Adrenal gland (tissue), 12 donors: Measurements from ENCODE around the gene GRM8. TPM values are rescaled to one million over a fixed set of nuclear protein-coding genes. Genes with fewer than 3 reads are reported as not detected.

Experiments used
- DNase-seq, 7 donors: peaks; one replicate each; pipeline ENCODE4 v3.0.0-alpha.2; 2019 to 2020
- H3K27ac ChIP-seq, 5 donors: fragments of 200-600 bp; sonication (generic) in 4 of 5; 1 replicate in 3 of 5; 2 replicates in 2 of 5; pipeline versions ENCODE4 v1.5.1 to v1.8.0; 2016 to 2020; ENCODE audit warnings: mild to moderate bottlenecking in 1 of 5
- H3K27me3 ChIP-seq: fragments of 200-600 bp; 2 replicates; pipeline ENCODE4 v1.8.0; 2021
- H3K36me3 ChIP-seq, 2 donors: fragments of 200-600 bp; replicated peaks in 1 of 2; 1 replicate in 1 of 2; 2 replicates in 1 of 2; pipeline versions ENCODE4 v1.5.1 to v1.8.0; 2018 to 2022
- H3K4me1 ChIP-seq, 2 donors: fragments of 200-600 bp; replicated peaks in 1 of 2; 1 replicate in 1 of 2; 2 replicates in 1 of 2; pipeline versions ENCODE4 v1.5.1 to v1.8.0; 2018 to 2021
- H3K4me3 ChIP-seq, 4 donors: fragments of 200-600 bp; sonication (generic) in 3 of 4; one replicate each; pipeline ENCODE4 v1.5.1; 2016 to 2018
- H3K9me3 ChIP-seq, 3 donors: fragments of 200-600 bp; sonication (generic) in 1 of 3; replicated peaks in 1 of 3; 1 replicate in 2 of 3; 2 replicates in 1 of 3; pipeline versions ENCODE4 v1.5.1 to v1.8.0; 2016 to 2021
- POLR2A ChIP-seq, 2 donors: fragments of 450-650 bp; IDR thresholded peaks; one replicate each; pipeline ENCODE4 v1.6.1; 2017; ENCODE audit warnings: antibody characterized with exemption in 2 of 2, mild to moderate bottlenecking in 2 of 2, moderate library complexity in 1 of 2
- WGBS, 4 donors: extraction: QIAGEN DNeasy Blood & Tissue Kit in 2 of 4; methylation state at CpG; one replicate each; pipeline versions ENCODE4 v1.1.5 to v1.1.7; 2013 to 2017; 5-methylcytosine and 5-hydroxymethylcytosine counted together
- intact Hi-C, 2 donors: fragments of 100-400 bp; cut with DNase I; formaldehyde crosslinking; loops; one replicate each; pipeline versions ENCODE4 v1.14.1 to v1.15.0; 2022 to 2023
- polyA plus RNA-seq, 3 donors: library from polyadenylated mRNA; stranded (reverse); fragments of 200-250 nt in 2 of 3; fragments of 350-450 nt in 1 of 3; fragmentation: Illumina TruSeq in 1 of 3; extraction: RNeasy Lipid Tissue Mini Kit (QIAGEN cat#74804) in 1 of 3; gene quantifications; one replicate each; pipeline ENCODE4 v1.2.3, GENCODE V29; 2013 to 2014
- total RNA-seq, 9 donors: library from RNA; depleted of rRNA in 4 of 9; stranded (reverse); fragments of >200 nt in 4 of 9; fragments of 120-200 nt in 1 of 9; fragmentation: NEBNext Ultra II Directional in 1 of 9; extraction: Animal tissue kit (Norgen Biotek cat#: 25700) in 1 of 9; gene quantifications; one replicate each; pipeline versions ENCODE4 v1.1.0 to v1.2.4, GENCODE V29; 2013 to 2023
- TF ChIP-seq, protein P1 (sequence below), 6 experiments: fragments of 450-650 bp in 4 of 6; fragments of 200-600 bp in 2 of 6; sonication (generic) in 1 of 6; IDR thresholded peaks; 1 replicate in 5 of 6; 2 replicates in 1 of 6; pipeline versions ENCODE4 v1.5.1 to v1.8.0; 2016 to 2021; ENCODE audit warnings: antibody characterized with exemption in 6 of 6, mild to moderate bottlenecking in 2 of 6, moderate library complexity in 1 of 6
- donor health status: healthy with polysubstance abuse.
- donor health status: Bipolar disorder and iron deficiency.
- donor health status: DM: yes; HTN: yes; CAD: no.
- donor health status: DM: no; HTN: no; CAD: no.
- donor health status: DM: no; HTN: no; CAD: no.
- donor health status: DM: yes; HTN: yes; CAD: no.

GRM8 gene
- total and polyA plus RNA-seq, 12 donors, result 0.10 to 2.5 (median 0.92) TPM; not detected in 5

DNA sequence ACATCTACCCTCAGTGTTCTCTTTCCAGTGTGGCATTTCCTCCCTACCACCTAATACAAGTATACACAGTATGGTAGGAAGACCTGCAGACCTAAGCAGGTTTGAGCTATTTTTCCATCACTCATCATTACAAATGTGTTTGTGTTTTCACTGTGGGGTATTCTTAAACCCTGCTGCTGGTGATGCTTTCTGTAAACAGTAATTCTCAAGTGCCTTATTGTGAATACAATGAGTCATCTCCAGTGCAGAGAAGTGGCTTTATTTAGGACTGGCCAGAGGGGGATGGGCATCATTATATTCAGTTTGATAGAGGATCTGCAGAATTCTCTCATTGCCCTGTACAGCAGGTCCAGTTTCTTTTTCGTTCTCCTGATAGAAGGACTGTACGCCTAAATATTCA is 63.7 kb downstream of the GRM8 start:
- H3K36me3 ChIP-seq, result no peaks in the 10 kb centered on the region
- no peak overlapping the region for H3K4me3 ChIP-seq
- H3K27ac ChIP-seq, result no peak overlapping the region
- DNase-seq, result no peak
- intact Hi-C loops, result no loop called here
- H3K4me1 ChIP-seq, result no peaks in the 10 kb centered on the region
- 79 to 88% (median 84%) methylated on average over 2 of the region's 2 CpGs for WGBS, 4 donors
- no peaks in the 10 kb centered on the region for H3K27me3 ChIP-seq
- H3K9me3 ChIP-seq, result no peaks in the 10 kb centered on the region
- TF ChIP-seq POLR2A (IDR thresholded peaks at IDR 0.05), result no peak
- TF ChIP-seq, protein P1, sequence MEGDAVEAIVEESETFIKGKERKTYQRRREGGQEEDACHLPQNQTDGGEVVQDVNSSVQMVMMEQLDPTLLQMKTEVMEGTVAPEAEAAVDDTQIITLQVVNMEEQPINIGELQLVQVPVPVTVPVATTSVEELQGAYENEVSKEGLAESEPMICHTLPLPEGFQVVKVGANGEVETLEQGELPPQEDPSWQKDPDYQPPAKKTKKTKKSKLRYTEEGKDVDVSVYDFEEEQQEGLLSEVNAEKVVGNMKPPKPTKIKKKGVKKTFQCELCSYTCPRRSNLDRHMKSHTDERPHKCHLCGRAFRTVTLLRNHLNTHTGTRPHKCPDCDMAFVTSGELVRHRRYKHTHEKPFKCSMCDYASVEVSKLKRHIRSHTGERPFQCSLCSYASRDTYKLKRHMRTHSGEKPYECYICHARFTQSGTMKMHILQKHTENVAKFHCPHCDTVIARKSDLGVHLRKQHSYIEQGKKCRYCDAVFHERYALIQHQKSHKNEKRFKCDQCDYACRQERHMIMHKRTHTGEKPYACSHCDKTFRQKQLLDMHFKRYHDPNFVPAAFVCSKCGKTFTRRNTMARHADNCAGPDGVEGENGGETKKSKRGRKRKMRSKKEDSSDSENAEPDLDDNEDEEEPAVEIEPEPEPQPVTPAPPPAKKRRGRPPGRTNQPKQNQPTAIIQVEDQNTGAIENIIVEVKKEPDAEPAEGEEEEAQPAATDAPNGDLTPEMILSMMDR (IDR thresholded peaks at IDR 0.05), result no peak

DNA sequence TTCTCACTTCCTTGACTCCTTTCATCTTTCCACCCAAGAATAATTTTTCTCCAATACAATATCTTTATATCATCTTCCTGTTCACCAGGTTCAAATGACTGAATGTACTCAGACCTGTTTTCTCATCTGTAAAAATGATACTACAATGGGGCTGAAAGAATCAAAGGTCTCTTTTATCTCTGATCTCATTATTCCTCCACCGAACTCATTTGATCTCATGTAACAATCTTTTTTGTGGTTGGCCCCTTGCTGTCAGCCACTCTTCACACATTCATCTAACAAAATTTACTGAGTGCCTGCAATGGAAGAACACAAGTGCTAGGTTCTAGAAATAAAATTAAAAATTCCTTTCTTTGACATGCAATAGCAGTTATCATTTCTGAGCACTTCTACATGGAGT is 65.0 kb downstream of the GRM8 start:
- Histone ChIP-seq H3K4me1 (no peaks in the 10 kb centered on the region), H3K27ac (no peak overlapping the region), H3K27me3 (no peaks in the 10 kb centered on the region), H3K9me3 (no peaks in the 10 kb centered on the region), H3K36me3 (no peaks in the 10 kb centered on the region), H3K4me3 (no peak overlapping the region)
- no peak for DNase-seq
- 67 to 81% (median 76%) methylated on average over 1 of the region's 1 CpG for WGBS, 4 donors
- no peak for TF ChIP-seq POLR2A (IDR thresholded peaks at IDR 0.05)
- TF ChIP-seq, protein P1 (IDR thresholded peaks at IDR 0.05), result no peak
- intact Hi-C loops, result no loop called here

DNA sequence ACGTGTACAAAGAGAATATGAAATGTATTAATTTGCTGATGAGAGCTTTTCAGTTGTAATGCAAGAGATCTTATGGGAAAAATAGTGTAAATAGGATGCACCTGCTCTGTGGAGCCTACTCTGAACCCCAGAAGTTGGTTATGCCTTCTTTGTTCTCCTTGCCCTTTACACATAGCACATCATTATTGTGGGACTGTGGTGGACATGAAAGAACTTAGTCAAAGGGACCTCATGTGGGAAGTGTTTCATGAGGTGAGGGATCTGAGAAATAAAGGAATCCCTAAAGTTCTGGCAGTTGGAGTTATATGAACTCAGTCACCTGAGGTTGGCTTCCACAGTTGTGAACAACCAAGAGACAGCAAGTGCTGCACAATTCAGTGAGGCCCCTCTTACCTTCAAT is 66.1 kb downstream of the GRM8 start:
- intact Hi-C loops, result no loop called here
- no peak overlapping the region for H3K27ac ChIP-seq
- 47 to 58% (median 53%) methylated on average over 1 of the region's 1 CpG for WGBS, 4 donors
- no peaks in the 10 kb centered on the region for H3K4me1 ChIP-seq
- no peaks in the 10 kb centered on the region for H3K27me3 ChIP-seq
- no peaks in the 10 kb centered on the region for H3K36me3 ChIP-seq
- DNase-seq, result no peak
- TF ChIP-seq, protein P1 (IDR thresholded peaks at IDR 0.05), result no peak
- TF ChIP-seq POLR2A (IDR thresholded peaks at IDR 0.05), result no peak
- H3K4me3 ChIP-seq, result no peak overlapping the region
- H3K9me3 ChIP-seq, result no peaks in the 10 kb centered on the region

DNA sequence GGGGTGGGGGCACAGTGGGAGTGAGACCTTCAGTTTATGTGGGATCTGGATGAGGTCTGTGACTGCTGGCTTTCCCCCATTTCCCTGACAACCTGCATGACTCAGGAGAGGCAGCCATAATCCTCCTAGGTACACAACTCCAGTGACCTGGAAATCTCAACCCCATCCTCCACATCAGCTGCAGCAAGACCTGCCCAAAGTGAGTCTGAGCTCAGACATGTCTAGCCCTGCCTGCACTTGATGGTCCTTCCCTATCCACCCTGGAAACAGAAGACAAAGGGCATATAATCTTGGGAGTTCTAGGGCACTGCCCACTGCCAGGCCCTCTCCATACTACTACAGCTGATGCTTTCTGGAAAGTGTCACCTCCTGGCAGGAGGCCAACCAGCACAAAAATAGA is 75.6 kb downstream of the GRM8 start:
- TF ChIP-seq, protein P1 (IDR thresholded peaks at IDR 0.05), result no peak
- TF ChIP-seq POLR2A (IDR thresholded peaks at IDR 0.05), result no peak

More for the DNA sequence above, 75.6 kb downstream of the GRM8 start:
- Histone ChIP-seq H3K36me3 (no peaks in the 10 kb centered on the region), H3K4me1 (no peaks in the 10 kb centered on the region), H3K27ac (no peak overlapping the region), H3K27me3 (no peaks in the 10 kb centered on the region), H3K4me3 (no peak overlapping the region), H3K9me3 (no peaks in the 10 kb centered on the region)
- intact Hi-C loops, result no loop called here
- DNase-seq, result no peak
